ENCODE results near the gene SLC22A8.
"Not testable (repeated sequence)": the region's sequence is repeated elsewhere in the genome, so short reads cannot be mapped to it uniquely, and the experiment has no call there.

SLC22A8 gene

DNA sequence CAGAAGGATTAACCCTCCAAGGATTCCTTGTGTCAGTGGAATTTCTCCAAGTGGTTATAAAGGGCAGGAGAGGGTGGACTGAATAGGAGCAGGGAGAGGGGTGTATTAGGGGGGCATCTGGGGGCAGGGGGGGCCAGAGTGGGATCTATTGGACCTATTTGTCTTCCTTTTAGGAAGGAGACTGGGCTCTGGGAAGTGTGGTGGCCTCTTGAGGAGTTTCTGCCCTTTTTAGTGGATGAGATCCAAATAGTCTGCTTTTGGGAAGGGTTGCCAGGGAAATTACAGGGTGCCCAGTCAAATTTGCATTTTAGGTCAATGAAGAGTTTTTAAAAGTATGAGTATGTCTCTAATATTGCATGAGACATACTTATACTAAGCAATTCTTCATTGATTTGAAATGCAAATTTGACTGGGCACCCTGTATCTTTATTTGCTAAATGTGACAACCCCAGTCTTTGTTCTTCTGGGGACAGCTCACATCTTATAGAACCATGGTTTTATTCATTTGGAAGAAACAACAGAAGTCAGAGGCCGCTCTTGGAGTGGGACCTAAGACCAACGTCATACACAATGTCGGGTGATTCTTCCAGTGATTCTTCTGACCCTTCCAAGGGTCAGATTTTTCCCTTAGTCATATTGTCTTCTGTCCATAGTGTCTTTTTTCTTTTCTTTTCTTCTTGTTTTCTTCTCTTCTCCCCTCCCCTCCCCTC is 30.4 kb downstream of the SLC22A8 start:
- DNase-seq = no peak

DNA sequence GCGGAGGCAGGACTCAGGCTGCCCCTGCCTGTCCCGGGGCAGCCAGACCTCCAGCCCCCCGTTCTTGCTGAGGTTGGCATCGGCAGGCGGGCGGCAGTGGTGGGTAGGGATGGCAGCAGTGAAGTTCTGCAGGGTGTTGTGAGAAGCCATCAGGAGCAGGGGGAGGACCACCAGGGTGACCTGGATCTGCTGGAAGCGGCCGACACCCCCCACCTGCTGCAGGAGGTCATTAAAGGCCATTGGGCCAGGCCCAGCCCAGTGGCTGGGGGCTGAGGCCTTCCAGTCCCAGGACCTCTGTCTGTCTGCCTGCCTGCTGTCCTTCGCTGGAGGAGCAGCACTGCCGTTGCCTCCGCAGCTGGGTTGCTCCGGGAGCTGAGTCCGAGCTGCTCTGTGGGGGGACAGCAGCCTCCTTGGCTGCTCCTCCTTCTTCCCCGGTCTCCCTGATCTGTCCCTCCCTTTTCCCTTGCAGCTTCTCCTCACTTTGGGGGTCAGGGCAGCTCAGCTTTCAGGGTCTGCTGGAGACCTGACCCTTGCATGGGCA is 31.1 kb downstream of the SLC22A8 start, which contains the start of gene SLC22A6:
Gene SLC22A6, minus strand, starts transcription at position 517 of the 541 bp plus-strand sequence. Its CDS starts 277 bp downstream, at position 240.
- DNase-seq = no peak

DNA sequence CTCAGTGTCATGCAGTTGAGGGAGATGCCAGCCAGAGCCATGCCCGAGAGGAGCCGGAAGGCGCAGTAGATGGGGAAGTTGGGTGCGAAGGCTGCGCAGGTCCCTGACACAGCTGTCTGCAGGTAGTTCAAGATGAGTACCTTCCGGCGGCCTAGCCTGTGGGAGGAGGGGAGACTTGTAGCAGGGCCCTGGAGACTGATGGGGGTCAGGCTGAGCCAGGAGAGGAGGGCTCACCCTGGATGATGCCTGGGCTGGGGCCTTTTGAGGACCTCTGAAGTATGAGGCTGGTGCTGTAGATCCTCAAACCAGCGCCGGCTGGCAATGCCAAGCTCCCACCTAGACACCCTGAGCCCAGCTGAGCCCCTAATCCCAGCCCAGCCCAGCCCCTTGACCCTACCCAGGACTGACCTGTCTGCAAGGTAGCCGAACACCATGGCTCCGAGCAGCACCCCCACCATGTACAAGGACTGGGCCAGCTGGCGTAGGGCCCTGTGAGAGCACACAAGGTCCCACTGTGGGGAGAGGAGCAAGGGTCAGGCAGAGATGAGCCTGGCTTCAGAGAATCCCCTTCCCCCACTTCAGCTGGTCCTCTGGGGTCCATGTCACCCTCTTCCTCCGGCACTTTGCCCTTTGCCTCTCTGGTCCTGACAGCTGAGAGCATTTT is 32.0 kb downstream of the SLC22A8 start:
- DNase-seq = no peak

DNA sequence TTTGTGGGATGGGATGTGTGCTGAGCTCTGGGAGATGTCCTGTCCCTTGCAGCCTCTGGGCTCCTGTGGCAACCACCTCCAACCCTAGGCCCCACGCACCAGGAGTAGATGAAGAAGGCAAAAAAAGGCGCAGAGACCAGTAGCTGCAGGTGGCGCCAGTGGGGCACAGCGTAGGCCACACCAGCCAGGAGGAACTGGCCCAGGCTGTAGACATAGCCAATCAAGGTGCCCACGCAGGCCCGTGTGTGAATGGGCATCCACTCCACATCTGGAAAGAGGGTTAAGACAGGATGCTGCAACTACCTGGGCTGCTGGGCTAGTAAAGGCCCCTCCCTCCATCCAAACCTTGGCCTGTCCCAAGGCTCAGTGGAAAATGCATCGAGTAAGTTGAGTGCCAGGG is 33.9 kb downstream of the SLC22A8 start:
- no peak for DNase-seq

DNA sequence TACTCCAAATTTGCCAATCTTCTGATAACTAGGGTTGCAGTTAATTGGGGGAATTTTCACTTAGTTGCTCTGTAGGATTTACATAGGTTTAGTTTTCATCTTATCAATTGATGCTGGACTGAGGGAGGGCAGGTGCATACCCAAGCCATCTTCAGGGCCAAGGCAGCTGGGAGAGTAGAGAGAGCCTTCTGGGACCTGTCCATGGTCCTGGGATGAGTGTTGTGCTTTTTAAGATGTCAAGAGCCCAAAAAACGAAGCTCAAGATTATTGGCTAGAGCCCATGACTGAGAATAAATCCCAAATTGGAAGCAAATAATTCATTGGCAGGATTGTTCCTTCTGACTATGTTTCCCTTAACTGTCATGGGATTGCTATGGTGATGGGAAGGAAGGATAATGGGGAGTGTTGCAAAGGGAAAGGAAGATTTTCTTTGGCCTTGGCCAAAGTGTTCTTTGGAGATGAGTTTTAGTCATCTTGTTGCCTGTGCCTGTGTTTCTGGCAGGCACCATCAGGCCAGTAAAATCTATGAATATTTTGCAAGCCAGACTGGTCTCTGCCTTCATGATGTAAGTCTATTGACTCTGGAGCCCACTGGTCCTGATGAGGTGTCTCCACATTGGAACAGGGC is 35.4 kb downstream of the SLC22A8 start:
- DNase-seq = no peak

DNA sequence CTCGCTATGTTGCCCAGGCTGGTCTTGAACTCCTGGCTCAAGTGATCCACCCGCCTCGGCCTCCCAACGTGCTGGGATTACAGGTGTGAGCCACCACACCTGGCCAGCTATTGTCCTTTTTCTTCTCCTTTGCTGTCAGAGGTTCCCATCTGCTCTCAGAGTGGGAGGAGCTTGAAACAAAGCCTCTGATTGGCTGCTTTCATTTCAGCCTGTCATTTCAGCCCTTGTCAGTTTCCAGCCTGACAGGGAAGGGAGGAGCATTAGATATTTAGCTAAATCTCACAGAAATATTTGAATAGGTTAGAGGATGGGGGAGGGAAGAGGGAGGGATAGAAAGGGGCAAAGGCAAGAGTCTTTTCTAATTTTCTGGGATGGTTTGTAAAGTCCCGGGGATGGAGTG is 39.5 kb downstream of the SLC22A8 start:
- DNase-seq = no peak

DNA sequence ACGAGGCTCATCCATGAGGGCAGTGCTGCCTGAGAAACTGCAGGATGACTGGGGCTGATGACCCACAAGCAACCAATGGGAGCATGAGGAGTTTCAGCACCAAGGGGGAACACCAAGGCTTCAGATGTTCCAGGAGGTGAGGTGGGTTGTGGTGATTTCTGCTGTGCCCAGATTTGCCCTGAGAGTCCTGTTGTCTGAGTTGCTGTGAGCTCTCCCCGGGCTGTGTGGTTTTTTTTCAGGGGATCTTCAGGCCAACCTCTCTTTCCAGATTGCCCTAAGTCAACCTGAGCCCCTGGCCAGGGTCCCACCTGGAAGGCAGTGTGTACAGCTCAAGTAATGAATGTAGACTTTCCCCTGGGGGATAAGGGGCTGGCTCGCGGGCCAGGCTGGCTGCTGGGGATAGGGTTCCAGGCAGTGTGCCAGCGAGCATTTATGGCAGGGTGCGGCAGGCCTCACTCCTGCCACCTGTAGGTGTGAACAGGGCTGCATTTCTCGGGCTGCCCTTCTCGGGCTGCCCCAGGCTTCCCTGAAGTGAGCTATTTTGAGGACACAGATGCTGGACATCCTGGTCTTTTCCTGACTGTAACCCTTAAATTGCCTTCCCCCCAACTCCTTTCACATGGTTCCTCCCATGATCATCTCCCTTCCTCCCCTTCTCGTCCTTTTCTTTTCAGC is 40.7 kb downstream of the SLC22A8 start:
- no peak for DNase-seq

DNA sequence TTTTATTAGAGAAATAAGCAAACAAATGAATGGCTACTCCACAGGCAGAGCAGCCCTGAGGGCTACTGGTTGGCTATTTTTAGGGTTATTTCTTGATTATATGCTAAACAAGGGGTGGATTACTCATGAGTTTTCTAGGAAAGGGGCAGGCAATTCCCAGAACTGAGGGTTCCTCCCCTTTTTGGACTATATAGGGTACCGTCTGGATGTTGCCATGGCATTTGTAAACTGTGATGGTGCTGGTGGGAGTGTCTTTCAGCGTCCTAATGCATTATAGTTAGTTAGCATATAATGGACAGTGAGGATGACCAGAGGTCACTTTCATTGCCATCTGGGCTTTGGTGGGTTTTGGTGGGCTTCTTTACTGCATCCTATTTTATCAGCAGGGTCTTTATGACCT is 50.1 kb downstream of the SLC22A8 start:
- DNase-seq = no peak

DNA sequence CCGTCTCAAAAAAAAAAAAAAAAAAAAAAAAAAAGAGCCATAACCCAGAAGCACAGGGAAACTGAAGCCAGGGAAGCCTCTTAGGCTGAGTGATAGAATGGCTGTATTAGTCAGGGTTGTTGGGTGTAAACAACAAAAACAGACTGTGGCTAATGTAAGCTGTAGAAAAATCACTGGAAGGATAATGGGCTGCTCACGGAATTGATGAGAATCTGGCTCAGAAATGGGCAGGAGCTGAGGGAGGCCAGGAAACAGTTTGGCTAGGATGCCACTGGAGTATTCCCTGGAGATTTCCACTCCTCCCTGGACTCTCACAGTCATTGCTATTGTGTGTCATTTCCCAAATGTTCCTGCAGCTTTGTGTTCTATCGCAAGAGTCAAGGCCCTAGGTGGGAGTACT is 53.2 kb downstream of the SLC22A8 start:
- no peak for DNase-seq

DNA sequence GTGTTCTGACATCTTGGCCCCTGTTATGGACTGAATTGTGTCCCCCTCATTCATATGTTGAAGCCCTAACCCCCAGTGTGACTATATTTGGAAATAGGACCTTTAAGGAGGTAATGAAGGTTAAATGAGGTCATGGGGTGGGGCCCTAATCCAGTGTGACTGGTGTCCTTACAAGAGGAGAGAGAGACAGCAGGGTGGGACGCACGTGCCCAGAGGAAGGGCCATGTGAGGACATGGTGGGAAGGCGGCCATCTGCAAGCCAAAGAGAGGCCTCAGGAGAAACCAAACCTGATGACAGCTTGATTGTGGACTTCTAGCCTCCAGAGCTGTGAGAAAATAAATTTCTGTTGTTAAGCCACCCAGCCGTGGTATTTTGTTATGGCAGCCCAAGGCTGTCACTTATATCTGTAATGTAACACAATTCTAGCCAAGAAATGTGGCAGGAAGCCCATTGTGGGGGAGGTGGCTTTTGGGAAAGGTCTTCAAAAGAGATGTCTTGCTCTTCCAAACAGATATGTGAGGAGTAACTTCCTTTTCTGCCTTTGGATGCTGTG is 54.5 kb downstream of the SLC22A8 start:
- DNase-seq = no peak

DNA sequence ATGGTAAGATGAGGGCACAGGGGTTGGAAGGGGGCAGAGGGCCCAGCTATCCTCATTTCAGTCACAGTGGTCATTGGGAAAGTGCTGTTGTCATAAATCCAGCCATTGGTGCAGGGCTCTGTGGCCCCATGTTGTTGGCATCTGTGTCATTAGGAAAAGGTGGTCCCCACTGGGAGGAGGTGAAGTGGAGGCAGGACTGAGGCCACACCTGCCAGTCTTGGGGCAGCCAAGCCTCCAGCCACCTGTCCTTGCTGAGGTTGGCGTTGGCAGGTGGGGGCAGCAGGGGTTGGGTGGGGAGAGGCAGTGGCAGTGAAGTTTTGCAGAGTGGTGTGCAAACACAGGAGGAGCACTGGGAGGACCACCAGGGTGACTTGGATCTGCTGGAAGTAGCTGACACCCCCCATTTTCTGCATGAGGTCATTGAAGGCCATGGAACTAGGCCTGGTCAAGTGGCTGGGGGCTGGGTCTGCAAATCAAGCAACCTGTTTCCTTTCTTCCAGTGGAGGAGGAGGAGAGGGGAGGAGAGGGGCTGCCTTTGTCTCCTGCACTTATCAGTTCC is 56.1 kb downstream of the SLC22A8 start:
- DNase-seq = no peak

DNA sequence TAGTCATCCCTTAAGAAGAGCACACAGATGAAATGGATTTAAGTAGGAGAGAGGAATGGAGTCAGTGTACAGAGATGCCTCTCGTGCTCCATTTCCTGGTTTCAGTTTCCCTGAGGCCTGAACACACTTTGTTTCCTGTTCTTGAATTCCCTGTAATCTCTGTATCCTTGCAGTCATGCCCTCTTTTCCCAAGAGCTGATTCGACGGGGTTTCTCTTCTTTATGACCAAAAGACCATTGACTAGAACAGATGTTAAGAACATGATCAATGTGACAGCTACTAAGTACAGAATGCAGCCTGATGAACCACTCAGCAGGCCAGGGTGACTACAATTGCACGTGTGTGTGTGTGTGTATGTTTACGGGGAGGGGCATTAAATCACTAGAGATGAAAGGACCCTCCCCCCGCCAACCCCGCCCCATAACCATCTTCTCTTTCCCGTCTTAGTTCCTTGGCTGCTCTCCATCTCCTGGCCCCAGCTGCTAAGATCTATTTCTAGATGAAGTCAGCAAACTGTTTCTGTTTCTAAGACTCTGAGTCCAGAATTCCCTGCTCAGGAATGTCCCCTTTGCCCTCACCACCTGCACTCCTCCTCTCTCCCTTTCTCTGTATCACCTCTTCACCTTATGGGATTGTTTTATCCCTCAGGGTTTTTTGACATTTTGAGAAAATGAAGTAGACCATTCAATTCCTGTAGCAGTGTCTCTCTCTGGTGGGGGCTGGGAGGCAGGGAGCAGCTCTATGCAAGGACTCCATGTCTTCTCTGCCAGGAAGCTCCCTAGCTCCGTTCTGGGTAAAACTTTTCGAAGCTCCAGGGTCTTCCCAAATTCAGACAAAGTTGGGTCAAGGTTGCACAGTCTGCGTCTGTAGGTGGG is 56.9 kb downstream of the SLC22A8 start:
- DNase-seq = no peak

DNA sequence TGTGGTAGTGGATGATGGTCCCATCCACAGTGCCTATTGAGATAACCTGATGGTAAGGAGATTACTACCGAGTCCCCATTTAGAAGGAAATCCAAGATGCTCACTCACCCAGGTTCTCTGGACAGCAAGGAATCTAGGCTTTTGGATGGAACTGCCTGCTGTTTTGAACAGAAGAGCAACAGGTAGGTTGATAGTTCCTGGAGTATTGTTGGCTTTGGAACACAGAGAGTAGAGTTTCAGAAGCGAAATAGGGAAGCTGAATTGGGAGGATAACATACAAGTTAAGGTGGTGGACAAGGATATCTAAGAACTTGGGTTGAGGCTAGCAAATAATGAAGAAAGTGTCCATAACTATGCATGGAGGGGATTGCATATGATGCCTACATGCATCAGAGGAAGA is 58.5 kb downstream of the SLC22A8 start:
- no peak for DNase-seq

DNA sequence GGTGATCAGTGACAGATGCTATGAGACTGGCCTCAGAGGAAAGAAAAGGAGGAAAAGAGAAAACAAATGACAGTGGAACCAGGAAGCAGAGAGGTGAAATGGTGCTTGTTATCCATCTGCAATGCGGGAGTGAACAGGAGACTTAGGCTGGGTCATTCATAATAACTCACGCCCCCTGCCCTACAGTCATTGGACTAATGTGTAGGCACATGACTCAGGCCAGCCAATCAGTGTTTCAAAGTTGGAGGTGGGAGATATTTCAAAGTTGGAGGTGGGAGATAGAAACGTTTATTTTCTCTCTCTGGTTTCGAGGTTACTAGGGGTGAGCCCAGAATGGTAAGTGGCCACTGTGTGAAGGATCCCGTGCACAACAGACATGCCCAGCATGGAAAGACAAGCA is 61.2 kb downstream of the SLC22A8 start:
- DNase-seq = no peak

DNA sequence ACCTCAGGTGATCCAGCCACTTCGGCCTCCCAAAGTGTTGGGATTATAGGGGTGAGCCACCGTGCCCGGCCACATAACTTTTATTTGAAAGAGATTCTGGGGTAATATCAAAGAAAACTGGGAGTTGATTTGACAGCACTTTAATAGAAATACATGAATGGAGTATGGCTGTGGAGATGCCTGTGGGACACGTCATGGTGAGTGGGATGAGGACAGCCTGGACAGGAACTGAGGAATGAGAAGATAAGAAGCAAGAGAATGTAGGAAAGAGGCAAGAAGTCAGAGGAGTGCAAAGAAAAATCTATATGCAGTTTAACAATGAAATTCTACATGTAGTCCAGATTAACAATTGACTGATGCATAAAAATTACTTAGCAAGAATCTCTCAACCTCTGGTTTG is 61.8 kb downstream of the SLC22A8 start:
- DNase-seq = no peak

DNA sequence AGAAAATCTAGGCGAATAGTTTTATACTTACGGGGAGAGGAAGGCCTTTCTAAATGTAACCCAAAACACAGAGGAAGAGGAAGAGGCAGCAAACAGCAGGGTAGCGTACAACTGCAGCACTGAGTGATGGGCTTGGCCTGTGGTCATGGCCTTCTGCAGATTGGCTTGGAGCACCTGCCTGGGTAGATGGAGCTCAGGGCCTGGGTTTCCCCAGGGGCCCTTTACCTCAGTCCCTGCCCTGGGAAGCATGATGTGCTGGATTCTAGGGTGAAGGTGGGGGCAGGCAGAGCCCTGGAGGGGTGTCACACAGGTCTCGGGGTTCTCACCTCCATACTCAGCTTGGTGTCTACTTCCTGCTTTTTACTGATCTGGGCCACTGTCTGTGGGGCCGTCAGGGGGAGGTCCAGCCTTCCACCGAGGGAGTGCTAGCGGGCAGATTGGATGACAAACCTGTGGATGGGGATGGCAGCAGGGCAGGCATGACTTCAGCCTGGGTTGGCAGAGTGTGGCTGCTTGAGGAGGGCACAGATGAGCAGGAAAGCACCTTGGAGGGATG is 66.8 kb downstream of the SLC22A8 start:
- no peak for DNase-seq

DNA sequence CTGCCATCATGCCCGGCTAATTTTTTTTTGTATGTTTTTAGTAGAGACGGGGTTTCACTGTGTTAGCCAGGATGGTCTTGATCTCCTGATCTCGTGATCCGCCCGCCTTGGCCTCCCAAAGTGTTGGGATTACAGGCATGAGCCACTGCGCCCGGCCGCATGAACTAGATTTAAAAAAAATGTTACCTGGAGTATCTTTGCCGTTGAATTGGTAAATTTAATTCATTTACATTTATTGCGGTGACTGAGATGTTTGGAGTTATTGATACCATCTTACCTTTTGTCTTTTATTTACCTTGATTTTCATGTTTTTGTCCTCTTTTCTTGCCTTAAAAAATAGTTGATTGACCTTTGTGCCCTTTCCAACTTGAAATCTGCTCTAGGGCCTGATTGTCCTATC is 70.1 kb downstream of the SLC22A8 start:
- not testable (repeated sequence) for DNase-seq

Data from cerebellar nuclear complex (tissue), 1 donor.